MM.1S (cell line): ENCODE results near the gene SH3RF1.
"Not testable (repeated sequence)": the region's sequence is repeated elsewhere in the genome, so short reads cannot be mapped to it uniquely, and the experiment has no call there.

Experiments
- DNase-seq: peaks from one replicate; pipeline ENCODE4 v3.0.0-alpha.2; 2015
- H2AFZ ChIP-seq: fragments of 300-600 bp; sonication (generic); 2 replicates; pipeline ENCODE4 v1.6.0; 2016; ENCODE audit warnings: antibody characterized with exemption, low read length
- H3F3A ChIP-seq: fragments of 300-600 bp; sonication (generic); 2 replicates; pipeline ENCODE4 v1.6.1; 2016; ENCODE audit warnings: mild to moderate bottlenecking, antibody characterized with exemption, low read length, moderate library complexity, mixed read lengths; ENCODE audit not compliant: insufficient read depth
- H3K27ac ChIP-seq: fragments of 300-600 bp; sonication (generic); 2 replicates; pipeline ENCODE4 v1.5.1; 2016; ENCODE audit warnings: mild to moderate bottlenecking, low read length
- H3K27me3 ChIP-seq: fragments of 300-600 bp; sonication (generic); replicated peaks from 2 replicates; pipeline ENCODE4 v1.6.0; 2016; ENCODE audit warnings: low read length; ENCODE audit not compliant: insufficient read depth
- H3K36me3 ChIP-seq: fragments of 300-600 bp; sonication (generic); replicated peaks from 2 replicates; pipeline ENCODE4 v1.6.1; 2016; ENCODE audit warnings: mild to moderate bottlenecking, low read length, mixed read lengths; ENCODE audit not compliant: insufficient read depth
- H3K4me1 ChIP-seq: fragments of 300-600 bp; sonication (generic); 2 replicates; pipeline ENCODE4 v1.6.1; 2016; ENCODE audit warnings: low read length, mixed read lengths
- H3K4me2 ChIP-seq: fragments of 300-600 bp; sonication (generic); 2 replicates; pipeline ENCODE4 v1.6.0; 2016; ENCODE audit warnings: low read depth, low read length
- H3K4me3 ChIP-seq: fragments of 300-600 bp; sonication (generic); 2 replicates; pipeline ENCODE4 v1.5.1; 2016; ENCODE audit warnings: low read length, mixed read lengths
- H3K79me2 ChIP-seq: fragments of 300-600 bp; sonication (generic); 2 replicates; pipeline ENCODE4 v1.6.1; 2016; ENCODE audit warnings: mixed run types, low read length, mixed read lengths
- H3K9ac ChIP-seq: fragments of 300-600 bp; sonication (generic); 2 replicates; pipeline ENCODE4 v1.6.1; 2016; ENCODE audit warnings: low read length, mixed read lengths
- H3K9me2 ChIP-seq: fragments of 300-600 bp; sonication (generic); replicated peaks from 2 replicates; pipeline ENCODE4 v1.6.1; 2016; ENCODE audit warnings: mild to moderate bottlenecking, low read length, mixed read lengths; ENCODE audit not compliant: insufficient read depth
- H3K9me3 ChIP-seq: fragments of 300-600 bp; sonication (generic); replicated peaks from 2 replicates; pipeline ENCODE4 v1.6.1; 2016; ENCODE audit warnings: mild to moderate bottlenecking, low read length, mixed read lengths; ENCODE audit not compliant: insufficient read depth
- H4K20me1 ChIP-seq: fragments of 300-600 bp; sonication (generic); 2 replicates; pipeline ENCODE4 v1.6.1; 2016; ENCODE audit warnings: mild to moderate bottlenecking, low read length, moderate library complexity, mixed read lengths; ENCODE audit not compliant: insufficient read depth
- EZH2 ChIP-seq: fragments of 300-600 bp; sonication (generic); optimal IDR thresholded peaks from 2 replicates; pipeline ENCODE3; 2017; ENCODE audit warnings: low read depth, mild to moderate bottlenecking, antibody characterized with exemption, low read length, mixed read lengths
- EZH2phosphoT487 ChIP-seq: fragments of 300-600 bp; sonication (generic); IDR thresholded peaks from 2 replicates; pipeline ENCODE4 v1.6.1; 2018; ENCODE audit warnings: antibody characterized with exemption, low read length
- TF ChIP-seq, protein P1 (sequence below): fragments of 300-600 bp; sonication (generic); IDR thresholded peaks from 2 replicates; pipeline ENCODE4 v1.5.1; 2016; ENCODE audit warnings: antibody characterized with exemption, low read length, mixed read lengths

Gene SH3RF1

DNA sequence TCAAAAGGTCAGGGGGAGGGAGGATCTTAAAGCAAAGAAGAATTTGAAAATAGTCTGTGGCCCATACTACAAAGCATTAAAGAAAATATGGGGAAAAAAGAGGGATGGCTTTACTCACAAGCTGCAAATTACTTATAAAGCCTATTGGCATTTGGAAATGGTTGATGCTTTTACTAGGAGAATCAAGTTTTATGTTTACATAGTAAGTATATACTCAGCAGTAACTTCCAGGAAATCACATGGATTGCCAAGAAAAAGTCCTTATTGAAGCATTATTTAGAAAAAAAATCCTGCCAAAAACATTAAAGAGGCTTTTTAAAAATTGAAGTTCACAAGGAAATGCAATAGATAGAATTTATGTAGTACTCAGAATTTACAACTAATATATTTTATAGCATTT lies 8.4 kb upstream of the SH3RF1 start:
- no peak overlapping the region for H3K27ac ChIP-seq
- H3K4me2 ChIP-seq = no peak overlapping the region
- no peak for DNase-seq

DNA sequence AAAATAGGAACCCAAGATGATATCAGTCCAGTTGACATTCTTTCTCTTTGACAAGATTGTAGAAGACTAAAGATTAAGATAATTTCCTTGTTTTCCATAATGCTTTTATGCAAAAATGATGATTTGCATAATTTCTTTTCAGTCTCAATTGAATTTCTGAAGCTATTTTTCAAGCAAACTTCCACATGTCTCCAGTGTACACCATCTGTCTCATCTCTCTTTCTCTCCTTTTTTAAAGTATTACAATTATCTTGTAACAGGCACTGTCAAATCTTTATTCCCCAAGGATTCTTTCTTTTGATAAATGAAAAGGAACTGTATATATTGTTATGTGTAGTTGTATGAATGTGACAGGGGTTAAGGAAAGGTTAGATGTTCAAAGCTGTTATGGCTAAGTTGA lies 7.9 kb upstream of the SH3RF1 start:
- no peaks in the 10 kb centered on the region for H3K4me1 ChIP-seq
- no peak overlapping the region for H3K27ac ChIP-seq

More for the DNA sequence above, 8.4 kb upstream of the SH3RF1 start:
- Histone ChIP-seq H3K4me1 (no peaks in the 10 kb centered on the region), H3F3A (no peaks in the 10 kb centered on the region), H3K79me2 (no peaks in the 10 kb centered on the region), H2AFZ (no peak overlapping the region), H3K9me3 (no peaks in the 10 kb centered on the region), H3K36me3 (no peaks in the 10 kb centered on the region), H4K20me1 (no peaks in the 10 kb centered on the region), H3K4me3 (no peak overlapping the region), H3K9me2 (no peaks in the 10 kb centered on the region), H3K9ac (no peak overlapping the region), H3K27me3 (no peaks in the 10 kb centered on the region)
- TF ChIP-seq EZH2phosphoT487 = no peak
- TF ChIP-seq, protein P1, sequence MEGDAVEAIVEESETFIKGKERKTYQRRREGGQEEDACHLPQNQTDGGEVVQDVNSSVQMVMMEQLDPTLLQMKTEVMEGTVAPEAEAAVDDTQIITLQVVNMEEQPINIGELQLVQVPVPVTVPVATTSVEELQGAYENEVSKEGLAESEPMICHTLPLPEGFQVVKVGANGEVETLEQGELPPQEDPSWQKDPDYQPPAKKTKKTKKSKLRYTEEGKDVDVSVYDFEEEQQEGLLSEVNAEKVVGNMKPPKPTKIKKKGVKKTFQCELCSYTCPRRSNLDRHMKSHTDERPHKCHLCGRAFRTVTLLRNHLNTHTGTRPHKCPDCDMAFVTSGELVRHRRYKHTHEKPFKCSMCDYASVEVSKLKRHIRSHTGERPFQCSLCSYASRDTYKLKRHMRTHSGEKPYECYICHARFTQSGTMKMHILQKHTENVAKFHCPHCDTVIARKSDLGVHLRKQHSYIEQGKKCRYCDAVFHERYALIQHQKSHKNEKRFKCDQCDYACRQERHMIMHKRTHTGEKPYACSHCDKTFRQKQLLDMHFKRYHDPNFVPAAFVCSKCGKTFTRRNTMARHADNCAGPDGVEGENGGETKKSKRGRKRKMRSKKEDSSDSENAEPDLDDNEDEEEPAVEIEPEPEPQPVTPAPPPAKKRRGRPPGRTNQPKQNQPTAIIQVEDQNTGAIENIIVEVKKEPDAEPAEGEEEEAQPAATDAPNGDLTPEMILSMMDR = no peak
- no peak for TF ChIP-seq EZH2

DNA sequence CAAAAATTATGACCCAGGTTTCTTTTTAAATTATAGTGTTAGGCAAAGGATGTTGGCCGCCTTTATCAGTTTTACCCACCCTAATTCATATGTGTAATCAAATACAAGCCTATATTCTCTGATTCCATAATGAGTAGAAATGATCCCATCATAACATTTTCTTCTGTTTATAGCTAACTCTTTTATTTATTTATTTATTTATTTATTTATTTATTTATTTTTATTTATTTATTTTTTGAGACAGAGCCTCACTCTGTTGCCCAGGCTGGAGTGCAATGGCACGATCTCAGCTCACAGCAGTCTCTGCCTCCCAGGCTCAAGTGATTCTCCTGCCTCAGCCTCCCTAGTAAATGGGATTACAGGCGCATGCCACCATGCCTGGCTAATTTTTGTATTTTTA lies 7.1 kb upstream of the SH3RF1 start:
- not testable (repeated sequence) for H3K9me3 ChIP-seq, H3K4me3 ChIP-seq, H4K20me1 ChIP-seq, H3F3A ChIP-seq, H3K79me2 ChIP-seq, H3K27me3 ChIP-seq, H3K27ac ChIP-seq, H2AFZ ChIP-seq, H3K9me2 ChIP-seq, H3K36me3 ChIP-seq, H3K4me1 ChIP-seq, H3K9ac ChIP-seq, H3K4me2 ChIP-seq, DNase-seq

More for the DNA sequence above, 7.9 kb upstream of the SH3RF1 start:
- Histone ChIP-seq H2AFZ (no peak overlapping the region), H3F3A (no peaks in the 10 kb centered on the region), H3K36me3 (no peaks in the 10 kb centered on the region), H3K9me3 (no peaks in the 10 kb centered on the region), H3K27me3 (no peaks in the 10 kb centered on the region), H3K9ac (no peak overlapping the region), H3K79me2 (no peaks in the 10 kb centered on the region), H3K4me3 (no peak overlapping the region), H3K9me2 (no peaks in the 10 kb centered on the region), H4K20me1 (no peaks in the 10 kb centered on the region), H3K4me2 (no peak overlapping the region)
- TF ChIP-seq, protein P1 = no peak
- TF ChIP-seq EZH2phosphoT487 = no peak
- TF ChIP-seq EZH2 = no peak
- DNase-seq = no peak

DNA sequence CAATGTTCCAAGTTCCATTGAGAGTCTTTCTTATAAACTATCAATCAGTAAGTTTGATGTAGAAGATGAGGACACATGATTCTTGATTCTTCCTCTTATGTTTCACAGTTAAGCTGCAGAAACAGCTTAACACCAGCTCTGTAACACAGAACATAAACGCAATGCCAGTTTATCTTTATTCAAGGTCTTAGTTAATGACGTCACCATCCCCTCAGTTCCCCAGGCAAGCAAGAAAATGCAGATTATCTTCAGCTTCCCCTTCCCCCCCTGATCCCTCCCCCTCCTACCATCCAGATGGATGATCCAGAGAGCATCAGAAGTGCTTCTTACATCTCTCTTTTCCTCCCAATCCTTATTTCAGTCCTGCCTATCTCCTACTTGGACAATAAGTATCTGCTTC lies 4.4 kb upstream of the SH3RF1 start:
- peaks cover 18% of the 10 kb centered on the region for H3K4me1 ChIP-seq
- H3K27me3 ChIP-seq = no peaks in the 10 kb centered on the region
- TF ChIP-seq EZH2 (no peak), EZH2phosphoT487 (no peak)
- TF ChIP-seq, protein P1 = no peak
- no peak overlapping the region for H3K4me3 ChIP-seq
- no peak for DNase-seq
- peaks cover 18% of the 10 kb centered on the region for H3F3A ChIP-seq
- H3K9ac ChIP-seq = no peak overlapping the region
- H2AFZ ChIP-seq = no peak overlapping the region
- H3K9me3 ChIP-seq = no peaks in the 10 kb centered on the region
- no peaks in the 10 kb centered on the region for H3K36me3 ChIP-seq
- no peaks in the 10 kb centered on the region for H3K79me2 ChIP-seq
- H3K27ac ChIP-seq = no peak overlapping the region
- no peaks in the 10 kb centered on the region for H3K9me2 ChIP-seq
- no peaks in the 10 kb centered on the region for H4K20me1 ChIP-seq
- H3K4me2 ChIP-seq = no peak overlapping the region
